ENCODE results near the gene SPNS3. TPM values are rescaled to one million over a fixed set of nuclear protein-coding genes. Genes with fewer than 3 reads are reported as not detected.
A peak's percentile ranks its signal among the peaks of the same experiment; 100 is the strongest.

The SPNS3 gene
- total RNA-seq, 4 donors from 2014 or later, result not detected

DNA sequence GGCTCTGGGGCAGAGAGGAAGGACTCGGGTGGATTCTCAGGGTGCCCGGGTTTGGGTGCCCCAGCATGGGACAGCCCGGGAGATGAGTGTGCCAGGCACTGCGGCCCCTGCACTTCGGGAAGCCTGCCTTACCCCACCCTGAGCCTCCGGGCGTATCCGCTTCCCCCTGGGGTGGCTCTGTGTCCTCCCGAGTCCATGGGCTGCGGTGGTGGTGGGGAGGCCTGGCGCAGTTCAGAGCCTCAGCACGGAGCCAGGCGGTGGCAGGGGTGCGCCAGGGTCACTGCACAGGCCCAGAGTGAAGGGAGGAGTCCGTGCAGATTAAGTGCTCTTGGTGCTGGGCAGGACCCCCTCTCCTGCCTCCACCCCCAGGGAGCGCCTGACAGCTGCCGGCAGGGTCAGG is 100.8 kb downstream of the SPNS3 start:
- 40 to 70% methylated on average over 1 to 2 of the region's 17 CpGs for WGBS, 2 donors (ENCODE audit: low coverage in 1 of 2)
- H3K27me3 ChIP-seq, result peaks cover 24% of the 10 kb centered on the region
- H3K4me1 ChIP-seq, result peaks cover 0 to 79% (median 36%) of the 10 kb centered on the region in 3 donors
- H3K9me3 ChIP-seq, result no peaks in the 10 kb centered on the region
- TF ChIP-seq POLR2AphosphoS5 (IDR thresholded peaks at IDR 0.05) (no peak), CTCF (IDR thresholded peaks at IDR 0.05) (no peak), POLR2A (IDR thresholded peaks at IDR 0.05) (no peak), EP300 (IDR thresholded peaks at IDR 0.05) (no peak)
- H3K4me3 ChIP-seq, result peak overlapping the region in 1 of 2 donors; percentile 12
- H3K27ac ChIP-seq, result peak overlapping the region in 3 of 4 donors; percentile 71 to 80 (median 75)
- peaks cover 0 to 22% of the 10 kb centered on the region in 2 donors for H3K36me3 ChIP-seq
- no peak for ATAC-seq

DNA sequence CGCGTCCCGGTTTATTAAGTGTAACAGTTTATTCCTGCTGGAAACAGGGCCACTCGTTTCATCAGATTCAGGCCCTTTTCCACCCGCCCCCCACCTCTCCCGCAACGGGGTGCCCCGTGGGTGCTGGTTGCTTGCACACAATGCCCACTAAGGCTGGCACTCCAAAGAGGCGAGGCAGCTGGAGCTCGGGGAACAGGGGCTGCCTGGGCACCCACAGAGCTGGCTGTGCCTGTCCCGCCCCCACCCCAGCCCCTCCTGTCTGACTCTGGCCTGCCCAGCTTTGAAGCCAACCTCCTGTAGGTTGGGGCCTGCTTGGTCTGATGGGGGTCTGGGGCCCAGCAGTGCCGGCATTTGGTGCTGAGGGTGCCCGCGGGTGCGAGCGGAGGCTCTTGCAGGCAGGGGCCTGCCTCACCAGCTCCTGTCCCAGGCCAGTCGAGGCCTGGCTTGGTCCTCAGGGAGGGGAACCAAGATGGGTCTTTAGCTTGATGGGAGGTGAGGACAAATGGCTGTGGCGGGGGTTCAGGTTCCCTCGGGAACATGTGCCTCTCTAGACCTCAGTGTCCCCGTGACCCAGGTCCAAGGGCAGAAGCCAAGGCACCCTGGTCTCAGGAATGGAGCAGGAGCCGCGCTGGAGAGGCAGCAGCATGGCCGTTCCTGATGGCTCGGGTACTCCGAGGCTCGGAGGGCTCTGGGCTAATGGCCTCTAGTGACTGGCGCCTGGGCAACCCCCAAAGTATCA is 101.4 kb downstream of the SPNS3 start:
- ATAC-seq, result no peak
- Histone ChIP-seq H3K36me3 (peaks cover 0 to 28% of the 10 kb centered on the region in 2 donors), H3K4me3 (no peak overlapping the region), H3K9me3 (no peaks in the 10 kb centered on the region), H3K27ac (peak overlapping the region in 3 of 4 donors; percentile 71 to 80 (median 75)), H3K27me3 (peaks cover 24% of the 10 kb centered on the region), H3K4me1 (peaks cover 0 to 79% (median 36%) of the 10 kb centered on the region in 3 donors)
- 40 to 58% methylated on average over 1 to 2 of the region's 27 CpGs for WGBS, 2 donors (ENCODE audit: low coverage in 1 of 2)
- no peak for TF ChIP-seq POLR2AphosphoS5 (IDR thresholded peaks at IDR 0.05)
- TF ChIP-seq POLR2A (IDR thresholded peaks at IDR 0.05), result no peak
- no peak for TF ChIP-seq EP300 (IDR thresholded peaks at IDR 0.05)
- no peak for TF ChIP-seq CTCF (IDR thresholded peaks at IDR 0.05)

- no peak for ATAC-seq
- Histone ChIP-seq H3K36me3 (peaks cover 0 to 35% of the 10 kb centered on the region in 2 donors), H3K4me1 (peaks cover 0 to 78% (median 36%) of the 10 kb centered on the region in 3 donors), H3K27me3 (peaks cover 24% of the 10 kb centered on the region), H3K27ac (peak overlapping the region in 3 of 4 donors; percentile 71 to 80 (median 75)), H3K9me3 (no peaks in the 10 kb centered on the region), H3K4me3 (peak overlapping the region in 1 of 2 donors; percentile 14)
- WGBS, 2 donors (ENCODE audit: low coverage in 1 of 2), result 57 to 100% methylated on average over 2 to 5 of the region's 19 CpGs
- TF ChIP-seq POLR2A (IDR thresholded peaks at IDR 0.05) (no peak), POLR2AphosphoS5 (IDR thresholded peaks at IDR 0.05) (no peak), EP300 (IDR thresholded peaks at IDR 0.05) (no peak), CTCF (IDR thresholded peaks at IDR 0.05) (no peak)
These were observed 102.0 kb downstream of the SPNS3 start for GRCh38 chr17:4535667-4536258.

DNA sequence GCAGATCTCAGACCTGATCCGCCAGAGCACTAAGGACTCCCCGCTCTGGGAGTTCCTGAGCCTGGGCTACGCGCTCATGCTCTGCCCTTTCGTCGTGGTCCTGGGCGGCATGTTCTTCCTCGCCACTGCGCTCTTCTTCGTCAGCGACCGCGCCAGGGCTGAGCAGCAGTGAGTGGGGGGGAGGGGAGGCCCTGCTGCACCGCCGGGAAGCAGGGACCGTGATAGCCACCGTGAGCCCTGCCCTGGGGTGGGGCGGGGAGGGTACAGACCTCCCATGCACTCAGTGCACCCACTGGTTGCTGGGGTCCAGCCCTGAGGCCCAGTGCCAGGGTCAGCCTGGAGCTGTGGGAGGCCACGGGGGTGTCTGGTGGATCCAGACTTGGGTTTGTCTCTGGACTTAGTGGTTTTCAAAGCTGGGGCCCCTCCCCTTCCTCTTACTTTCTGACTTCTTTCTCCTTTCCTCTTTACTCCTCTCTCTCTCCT is 102.6 kb downstream of the SPNS3 start:
- Histone ChIP-seq H3K27ac (peak overlapping the region in 3 of 4 donors; percentile 71 to 80 (median 75)), H3K4me3 (peak overlapping the region in 1 of 2 donors; percentile 14), H3K36me3 (peaks cover 0 to 40% of the 10 kb centered on the region in 2 donors), H3K4me1 (peaks cover 0 to 81% (median 36%) of the 10 kb centered on the region in 3 donors), H3K9me3 (no peaks in the 10 kb centered on the region), H3K27me3 (peaks cover 24% of the 10 kb centered on the region)
- 33% methylated on average over 1 of the region's 19 CpGs; no CpG with 5 or more reads in 1 of the 2 donors for WGBS, 2 donors (ENCODE audit: low coverage in 1 of 2)
- ATAC-seq, result peak; percentile 11
- TF ChIP-seq EP300 (IDR thresholded peaks at IDR 0.05), result no peak
- no peak for TF ChIP-seq POLR2AphosphoS5 (IDR thresholded peaks at IDR 0.05)
- no peak for TF ChIP-seq POLR2A (IDR thresholded peaks at IDR 0.05)
- TF ChIP-seq CTCF (IDR thresholded peaks at IDR 0.05), result no peak

Data from gastroesophageal sphincter (tissue), 4 donors.